ENCODE measurements around the gene RBM47.

DNA sequence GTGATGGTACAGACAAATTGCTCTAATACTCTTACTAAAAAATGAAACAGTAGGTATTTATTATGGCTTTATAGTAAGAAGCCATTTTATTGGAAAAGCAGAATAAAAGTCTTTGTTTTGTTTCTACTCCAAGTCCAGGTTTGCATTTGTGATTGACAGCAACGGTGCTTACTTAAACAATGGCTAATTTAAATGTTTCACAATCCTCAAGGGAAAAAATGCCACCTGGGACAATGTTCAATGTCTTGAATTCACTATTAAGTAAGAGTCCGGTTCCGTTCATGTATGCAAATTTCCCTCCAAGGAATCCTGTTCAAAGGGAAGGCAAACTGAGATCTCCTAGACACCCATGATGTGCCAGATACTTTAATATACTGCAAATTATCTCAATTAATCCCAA is 123.6 kb downstream of the RBM47 start:
- TF ChIP-seq YY1 (IDR thresholded peaks at IDR 0.05; ENCODE audit: low read depth), result no peak
- TF ChIP-seq, protein P1, sequence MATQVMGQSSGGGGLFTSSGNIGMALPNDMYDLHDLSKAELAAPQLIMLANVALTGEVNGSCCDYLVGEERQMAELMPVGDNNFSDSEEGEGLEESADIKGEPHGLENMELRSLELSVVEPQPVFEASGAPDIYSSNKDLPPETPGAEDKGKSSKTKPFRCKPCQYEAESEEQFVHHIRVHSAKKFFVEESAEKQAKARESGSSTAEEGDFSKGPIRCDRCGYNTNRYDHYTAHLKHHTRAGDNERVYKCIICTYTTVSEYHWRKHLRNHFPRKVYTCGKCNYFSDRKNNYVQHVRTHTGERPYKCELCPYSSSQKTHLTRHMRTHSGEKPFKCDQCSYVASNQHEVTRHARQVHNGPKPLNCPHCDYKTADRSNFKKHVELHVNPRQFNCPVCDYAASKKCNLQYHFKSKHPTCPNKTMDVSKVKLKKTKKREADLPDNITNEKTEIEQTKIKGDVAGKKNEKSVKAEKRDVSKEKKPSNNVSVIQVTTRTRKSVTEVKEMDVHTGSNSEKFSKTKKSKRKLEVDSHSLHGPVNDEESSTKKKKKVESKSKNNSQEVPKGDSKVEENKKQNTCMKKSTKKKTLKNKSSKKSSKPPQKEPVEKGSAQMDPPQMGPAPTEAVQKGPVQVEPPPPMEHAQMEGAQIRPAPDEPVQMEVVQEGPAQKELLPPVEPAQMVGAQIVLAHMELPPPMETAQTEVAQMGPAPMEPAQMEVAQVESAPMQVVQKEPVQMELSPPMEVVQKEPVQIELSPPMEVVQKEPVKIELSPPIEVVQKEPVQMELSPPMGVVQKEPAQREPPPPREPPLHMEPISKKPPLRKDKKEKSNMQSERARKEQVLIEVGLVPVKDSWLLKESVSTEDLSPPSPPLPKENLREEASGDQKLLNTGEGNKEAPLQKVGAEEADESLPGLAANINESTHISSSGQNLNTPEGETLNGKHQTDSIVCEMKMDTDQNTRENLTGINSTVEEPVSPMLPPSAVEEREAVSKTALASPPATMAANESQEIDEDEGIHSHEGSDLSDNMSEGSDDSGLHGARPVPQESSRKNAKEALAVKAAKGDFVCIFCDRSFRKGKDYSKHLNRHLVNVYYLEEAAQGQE (IDR thresholded peaks at IDR 0.05; ENCODE audit: low read depth), result no peak
- TF ChIP-seq CEBPB (IDR thresholded peaks at IDR 0.05), result peak; percentile 92
- no peak for TF ChIP-seq TAF1 (IDR thresholded peaks at IDR 0.05; ENCODE audit: low read depth)
- TF ChIP-seq TCF12 (IDR thresholded peaks at IDR 0.05; ENCODE audit: low read depth), result no peak; the same call in 1 of the 2 replicates
- TF ChIP-seq TEAD4 (IDR thresholded peaks at IDR 0.05), result no peak
- no peak for TF ChIP-seq EP300 (IDR thresholded peaks at IDR 0.05; ENCODE audit: borderline replicate concordance)
- TF ChIP-seq ZBTB7A (IDR thresholded peaks at IDR 0.05; ENCODE audit: low read depth), result no peak
- TF ChIP-seq RAD21 (IDR thresholded peaks at IDR 0.05; ENCODE audit: low read depth), result no peak
- no peak for TF ChIP-seq EGR1 (IDR thresholded peaks at IDR 0.05)
- TF ChIP-seq, protein P2, sequence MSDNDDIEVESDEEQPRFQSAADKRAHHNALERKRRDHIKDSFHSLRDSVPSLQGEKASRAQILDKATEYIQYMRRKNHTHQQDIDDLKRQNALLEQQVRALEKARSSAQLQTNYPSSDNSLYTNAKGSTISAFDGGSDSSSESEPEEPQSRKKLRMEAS (IDR thresholded peaks at IDR 0.05), result no peak
- no peak for TF ChIP-seq USF1 (IDR thresholded peaks at IDR 0.05)
- no peak for TF ChIP-seq FOXM1 (IDR thresholded peaks at IDR 0.05; ENCODE audit: borderline replicate concordance, low read depth)
